HG03159 (cell line): ENCODE results near the gene ITGA6.

Experiments
- ATAC-seq: cut with Tn5 transposase; IDR thresholded peaks from one replicate; pipeline ENCODE4 v1.9.1; 2021; ENCODE audit warnings: mild to moderate bottlenecking, moderate library complexity; ENCODE audit not compliant: unreplicated experiment

The ITGA6 gene

GRCh38 chr2:172415865-172416183 lies 11.6 kb upstream of the ITGA6 start:
- ATAC-seq = no peak

GRCh38 chr2:172416447-172417058 lies 10.8 kb upstream of the ITGA6 start:
- ATAC-seq = no peak

- no peak for ATAC-seq
Measured at GRCh38 chr2:172420216-172420615, 7.2 kb upstream of the ITGA6 start.

GRCh38 chr2:172423160-172423559 lies 4.2 kb upstream of the ITGA6 start:
- ATAC-seq = no peak

- no peak for ATAC-seq
Measured at GRCh38 chr2:172425336-172425735, 2.0 kb upstream of the ITGA6 start.

- ATAC-seq = no peak
Measured at GRCh38 chr2:172426635-172427255, 641 bp upstream of the ITGA6 start.

- no peak for ATAC-seq
Measured at GRCh38 chr2:172427990-172428831, 825 bp downstream of the ITGA6 start.

GRCh38 chr2:172428832-172429210 lies 1.4 kb downstream of the ITGA6 start:
- ATAC-seq = no peak

- ATAC-seq = no peak
Measured at GRCh38 chr2:172429301-172429968, 2.0 kb downstream of the ITGA6 start.

GRCh38 chr2:172430027-172430426 lies 2.6 kb downstream of the ITGA6 start:
- no peak for ATAC-seq

GRCh38 chr2:172430678-172431077 lies 3.3 kb downstream of the ITGA6 start:
- no peak for ATAC-seq

GRCh38 chr2:172431463-172431862 lies 4.1 kb downstream of the ITGA6 start:
- no peak for ATAC-seq

- no peak for ATAC-seq
Measured at GRCh38 chr2:172431993-172432392, 4.6 kb downstream of the ITGA6 start.

- ATAC-seq = no peak
Measured at GRCh38 chr2:172433144-172433543, 5.8 kb downstream of the ITGA6 start.

GRCh38 chr2:172434821-172435605 lies 7.6 kb downstream of the ITGA6 start:
- no peak for ATAC-seq

GRCh38 chr2:172435606-172435911 lies 8.2 kb downstream of the ITGA6 start:
- no peak for ATAC-seq

- no peak for ATAC-seq
Measured at GRCh38 chr2:172436889-172437288, 9.5 kb downstream of the ITGA6 start.

- peak; percentile 65 for ATAC-seq
Measured at GRCh38 chr2:172437419-172438341, 10.3 kb downstream of the ITGA6 start.

GRCh38 chr2:172438741-172439508 lies 11.5 kb downstream of the ITGA6 start:
- ATAC-seq = no peak
